Esophagus squamous epithelium (tissue), 5 donors: ENCODE results near the gene LRP11. TPM values are rescaled to one million over a fixed set of nuclear protein-coding genes. Genes with fewer than 3 reads are reported as not detected.
A peak's percentile ranks its signal among the peaks of the same experiment; 100 is the strongest.

Experiments used
- DNase-seq: peaks from one replicate; lab custom pipeline; 2025; lab: John Stamatoyannopoulos, UW
- H3K27ac ChIP-seq, 4 donors: fragments of 200-600 bp; sonication (generic); one replicate each; pipeline ENCODE4 v1.5.1; 2016 to 2019; ENCODE audit warnings: mild to moderate bottlenecking in 1 of 4
- H3K27me3 ChIP-seq, 4 donors: fragments of 200-600 bp; sonication (generic); 1 replicate in 3 of 4; 2 replicates in 1 of 4; pipeline versions ENCODE4 v1.5.1 to v1.6.0; 2017 to 2021; ENCODE audit warnings: antibody characterized with exemption in 1 of 4
- H3K36me3 ChIP-seq, 3 donors: fragments of 200-600 bp; sonication (generic); one replicate each; pipeline ENCODE4 v1.5.1; 2016 to 2019
- H3K4me1 ChIP-seq, 3 donors: fragments of 200-600 bp; sonication (generic); one replicate each; pipeline ENCODE4 v1.5.1; 2017 to 2019
- H3K4me3 ChIP-seq, 4 donors: fragments of 200-600 bp; sonication (generic); 1 replicate in 3 of 4; 2 replicates in 1 of 4; pipeline ENCODE4 v1.5.1; 2016 to 2019; ENCODE audit warnings: mild to moderate bottlenecking in 2 of 4, moderate library complexity in 1 of 4
- H3K9me3 ChIP-seq, 3 donors: fragments of 200-600 bp; sonication (generic); one replicate each; pipeline ENCODE4 v1.5.1; 2016 to 2019
- POLR2A ChIP-seq, 4 donors: fragments of 450-650 bp; IDR thresholded peaks; one replicate each; pipeline ENCODE4 v1.6.1; 2017; ENCODE audit warnings: antibody characterized with exemption in 4 of 4, mild to moderate bottlenecking in 4 of 4, moderate library complexity in 3 of 4
- WGBS, 2 donors: methylation state at CpG; one replicate each; pipeline ENCODE4 v1.1.5; 2018; 5-methylcytosine and 5-hydroxymethylcytosine counted together
- intact Hi-C: fragments of 100-400 bp; cut with DNase I; formaldehyde crosslinking; loops from one replicate; pipeline ENCODE4 v1.15.0; 2022
- total RNA-seq, 4 donors: library from RNA; depleted of rRNA; stranded (reverse); fragments of >200 nt; gene quantifications; one replicate each; pipeline ENCODE4 v1.1.0, GENCODE V29; 2016
- TF ChIP-seq, protein P1 (sequence below), 6 experiments: fragments of 450-650 bp in 4 of 6; fragments of 200-600 bp in 2 of 6; sonication (generic) in 2 of 6; IDR thresholded peaks; one replicate each; pipeline ENCODE4 v1.5.1; 2016 to 2019; ENCODE audit warnings: antibody characterized with exemption in 6 of 6, mild to moderate bottlenecking in 4 of 6, moderate library complexity in 4 of 6
- donor health status: DM: yes; HTN: yes; CAD: no.

The LRP11 gene
- total RNA-seq, 4 donors from 2014 or later = 40.2 to 74.9 (median 58.4) TPM

DNA sequence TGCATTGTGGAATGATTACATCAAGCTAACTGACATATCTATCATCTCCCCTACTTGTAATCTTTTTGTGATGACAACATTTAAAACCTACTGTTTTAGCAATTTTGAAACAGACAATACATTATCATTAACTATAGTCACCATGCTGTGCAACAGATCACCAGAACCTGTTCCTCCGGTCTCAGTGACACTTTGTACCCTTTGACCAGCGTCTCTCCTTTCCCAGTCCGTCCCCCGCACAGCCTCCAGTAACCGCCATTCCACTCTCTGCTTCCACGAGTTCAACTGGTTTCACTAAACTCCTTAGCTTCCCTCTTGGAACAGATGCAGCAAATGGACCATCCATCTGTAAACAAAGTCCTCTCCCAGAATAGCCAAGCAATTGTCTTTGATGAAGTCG, 21.8 kb downstream of the LRP11 start:
- no peak overlapping the region for H3K4me3 ChIP-seq
- H3K27me3 ChIP-seq = no peaks in the 10 kb centered on the region
- no peak for DNase-seq
- 81 to 87% methylated on average over 7 of the region's 7 CpGs for WGBS, 2 donors
- TF ChIP-seq POLR2A (IDR thresholded peaks at IDR 0.05) = no peak
- TF ChIP-seq, protein P1, sequence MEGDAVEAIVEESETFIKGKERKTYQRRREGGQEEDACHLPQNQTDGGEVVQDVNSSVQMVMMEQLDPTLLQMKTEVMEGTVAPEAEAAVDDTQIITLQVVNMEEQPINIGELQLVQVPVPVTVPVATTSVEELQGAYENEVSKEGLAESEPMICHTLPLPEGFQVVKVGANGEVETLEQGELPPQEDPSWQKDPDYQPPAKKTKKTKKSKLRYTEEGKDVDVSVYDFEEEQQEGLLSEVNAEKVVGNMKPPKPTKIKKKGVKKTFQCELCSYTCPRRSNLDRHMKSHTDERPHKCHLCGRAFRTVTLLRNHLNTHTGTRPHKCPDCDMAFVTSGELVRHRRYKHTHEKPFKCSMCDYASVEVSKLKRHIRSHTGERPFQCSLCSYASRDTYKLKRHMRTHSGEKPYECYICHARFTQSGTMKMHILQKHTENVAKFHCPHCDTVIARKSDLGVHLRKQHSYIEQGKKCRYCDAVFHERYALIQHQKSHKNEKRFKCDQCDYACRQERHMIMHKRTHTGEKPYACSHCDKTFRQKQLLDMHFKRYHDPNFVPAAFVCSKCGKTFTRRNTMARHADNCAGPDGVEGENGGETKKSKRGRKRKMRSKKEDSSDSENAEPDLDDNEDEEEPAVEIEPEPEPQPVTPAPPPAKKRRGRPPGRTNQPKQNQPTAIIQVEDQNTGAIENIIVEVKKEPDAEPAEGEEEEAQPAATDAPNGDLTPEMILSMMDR (IDR thresholded peaks at IDR 0.05) = no peak
- H3K9me3 ChIP-seq = no peaks in the 10 kb centered on the region
- peaks cover 0 to 50% (median 0%) of the 10 kb centered on the region in 3 donors for H3K36me3 ChIP-seq
- intact Hi-C loops = no loop called here
- peaks cover 13 to 16% (median 15%) of the 10 kb centered on the region in 3 donors for H3K4me1 ChIP-seq
- H3K27ac ChIP-seq = no peak overlapping the region

- Histone ChIP-seq H3K4me1 (peaks cover 0 to 3% (median 0%) of the 10 kb centered on the region in 3 donors), H3K27ac (peak overlapping the region in 1 of 4 donors; percentile 18), H3K27me3 (no peaks in the 10 kb centered on the region), H3K9me3 (no peaks in the 10 kb centered on the region), H3K4me3 (no peak overlapping the region), H3K36me3 (peaks cover 0 to 68% (median 0%) of the 10 kb centered on the region in 3 donors)
- no peak for DNase-seq
- 43 to 49% methylated on average over 6 of the region's 8 CpGs for WGBS, 2 donors
- TF ChIP-seq, protein P1 (IDR thresholded peaks at IDR 0.05) = peak in 5 of 6 experiments; percentile 48 to 78 (median 62)
- TF ChIP-seq POLR2A (IDR thresholded peaks at IDR 0.05) = no peak
- intact Hi-C loops = no loop called here
Observed at GRCh38 chr6:149840345-149841075, 23.6 kb downstream of the LRP11 start.

DNA sequence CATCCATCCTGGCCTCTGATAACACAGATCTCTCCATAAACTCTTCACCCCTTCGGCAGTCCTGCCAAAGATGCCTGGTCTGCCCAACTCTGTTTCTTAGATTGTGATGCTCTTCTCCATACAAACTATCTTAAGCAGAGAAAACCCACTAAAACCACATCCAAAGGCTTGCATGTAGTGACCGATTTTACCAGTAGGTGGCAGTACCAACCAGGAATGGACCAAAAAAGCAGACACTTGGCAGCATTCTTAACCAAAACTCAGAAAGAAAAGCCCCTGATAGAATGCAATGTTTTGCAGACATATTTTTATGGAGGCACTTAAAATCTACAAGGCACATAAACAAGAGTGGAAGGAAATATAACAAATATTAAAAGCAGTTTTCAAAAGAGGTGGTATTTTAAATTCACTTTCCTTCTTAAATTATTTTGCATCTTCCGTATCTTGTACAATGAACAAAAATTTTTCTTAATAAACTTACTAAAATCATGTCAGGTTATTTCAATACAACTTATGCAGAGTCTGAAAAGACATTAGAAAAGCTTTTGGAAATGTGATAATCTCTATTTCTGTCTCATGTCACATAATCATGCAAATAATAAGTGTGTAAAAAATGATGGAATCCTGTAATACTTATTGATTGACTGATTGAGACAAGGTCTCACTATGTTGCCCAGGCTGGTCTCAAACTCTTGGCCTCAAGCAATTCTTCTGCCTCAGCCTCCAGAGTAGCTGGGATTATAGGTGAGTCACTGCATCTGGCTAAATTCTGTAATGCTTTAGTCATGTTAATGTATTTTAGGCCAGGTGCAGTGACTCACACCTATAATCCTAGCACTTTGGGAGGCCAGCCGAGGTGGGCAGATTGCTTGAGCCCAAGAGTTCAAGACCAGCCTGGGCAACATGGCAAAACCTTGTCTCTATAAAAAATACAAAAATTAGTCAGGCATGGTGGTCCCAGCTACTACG, 29.4 kb downstream of the LRP11 start:
- H3K27me3 ChIP-seq = no peaks in the 10 kb centered on the region
- H3K4me3 ChIP-seq = no peak overlapping the region
- no peaks in the 10 kb centered on the region for H3K4me1 ChIP-seq
- intact Hi-C loops = loop anchor here (5.0 kb wide), 1 partner anchor 88 kb away; the partner anchor contains the start of gene RAET1G
- DNase-seq = no peak
- H3K36me3 ChIP-seq = peaks cover 0 to 86% (median 7%) of the 10 kb centered on the region in 3 donors
- TF ChIP-seq POLR2A (IDR thresholded peaks at IDR 0.05) = no peak
- TF ChIP-seq, protein P1 (IDR thresholded peaks at IDR 0.05) = peak; percentile 90 to 96 (median 92)
- H3K9me3 ChIP-seq = no peaks in the 10 kb centered on the region
- no peak overlapping the region for H3K27ac ChIP-seq
- WGBS, 2 donors = 42 to 46% methylated on average over 5 of the region's 5 CpGs

DNA sequence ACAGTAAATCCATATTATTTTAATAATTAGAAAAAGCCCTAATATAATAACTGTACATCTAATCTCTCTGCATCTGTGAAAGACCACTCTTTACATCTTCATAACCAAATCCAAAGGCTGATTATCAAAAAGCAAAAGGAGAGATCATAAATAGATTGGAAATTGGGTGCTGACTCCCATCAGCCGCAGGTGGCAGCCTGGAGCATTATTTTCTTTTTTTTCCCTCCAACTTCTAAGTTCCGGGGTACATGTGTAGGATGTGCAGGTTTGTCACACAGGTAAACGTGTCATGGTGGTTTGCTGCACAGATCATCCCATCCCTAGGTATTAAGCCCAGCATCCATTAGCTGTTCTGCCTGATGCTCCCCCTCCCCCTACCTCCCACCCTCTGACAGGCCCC, 30.5 kb downstream of the LRP11 start:
- Histone ChIP-seq H3K27ac (no peak overlapping the region), H3K4me3 (no peak overlapping the region), H3K27me3 (no peaks in the 10 kb centered on the region), H3K36me3 (peaks cover 0 to 86% (median 7%) of the 10 kb centered on the region in 3 donors), H3K9me3 (no peaks in the 10 kb centered on the region), H3K4me1 (no peaks in the 10 kb centered on the region)
- intact Hi-C loops = no loop called here
- WGBS, 2 donors = 88 to 89% methylated on average over 3 of the region's 3 CpGs
- TF ChIP-seq, protein P1 (IDR thresholded peaks at IDR 0.05) = no peak
- no peak for TF ChIP-seq POLR2A (IDR thresholded peaks at IDR 0.05)
- DNase-seq = no peak
